Measurements from ENCODE around the gene ASAH2. TPM values are rescaled to one million over a fixed set of nuclear protein-coding genes. Genes with fewer than 3 reads are reported as not detected.

The ASAH2 gene
- total RNA-seq, 3 donors from 2014 or later (not counting 1 experiment from before 2014, with no cell fraction given) = 0.79 to 3.4 (median 2.9) TPM

GRCh38 chr10:50260791-50261281 is 9.5 kb upstream of the ASAH2 start:
- Mint-ChIP-seq H3K9me3 (peaks cover 0 to 2% of the 10 kb centered on the region in 2 donors), H3K27ac (no peak overlapping the region), H3K36me3 (no peaks in the 10 kb centered on the region), H3K4me1 (peaks cover 6 to 14% of the 10 kb centered on the region in 2 donors), H3K4me3 (no peak overlapping the region), H3K27me3 (ENCODE audit: low read depth in 2 of 2) (peaks cover 29 to 39% of the 10 kb centered on the region in 2 donors)
- intact Hi-C loops (cut with micrococcal nuclease) = no loop called here
- no peaks in the 10 kb centered on the region for H3K27me3 ChIP-seq (ENCODE audit: control insufficient read depth, insufficient read depth, low read length)
- H3K36me3 ChIP-seq (ENCODE audit: control insufficient read depth, insufficient read depth, low read length) = no peaks in the 10 kb centered on the region
- peaks cover 2% of the 10 kb centered on the region for H3K4me1 ChIP-seq (ENCODE audit: control insufficient read depth, insufficient read depth, low read length)
- ATAC-seq (peak; percentile 61 to 87 (median 77)), DNase-seq (peak in 1 of 2 donors; percentile 15)
- 0% methylated on average over 2 of the region's 2 CpGs for WGBS (ENCODE audit: insufficient coverage)
- TF ChIP-seq CTCF (IDR thresholded peaks at IDR 0.05) = no peak
- no peak overlapping the region for H3K4me3 ChIP-seq (ENCODE audit: low read length)
- H3K27ac ChIP-seq (ENCODE audit: low read length) = no peak overlapping the region
- no peaks in the 10 kb centered on the region for H3K9me3 ChIP-seq (ENCODE audit: control insufficient read depth, insufficient read depth, low read length)

- H3K4me3 ChIP-seq (ENCODE audit: low read length) = no peak overlapping the region
- DNase-seq = no peak
- no peaks in the 10 kb centered on the region for H3K9me3 Mint-ChIP-seq
- H3K36me3 Mint-ChIP-seq = no peaks in the 10 kb centered on the region
- H3K27ac ChIP-seq (ENCODE audit: low read length) = no peak overlapping the region
- ATAC-seq = no peak
- H3K4me1 ChIP-seq (ENCODE audit: control insufficient read depth, insufficient read depth, low read length) = no peaks in the 10 kb centered on the region
- peaks cover 21 to 52% of the 10 kb centered on the region in 2 donors for H3K27me3 Mint-ChIP-seq (ENCODE audit: low read depth in 2 of 2)
- peaks cover 3% of the 10 kb centered on the region for H3K27me3 ChIP-seq (ENCODE audit: control insufficient read depth, insufficient read depth, low read length)
- intact Hi-C loops (cut with micrococcal nuclease) = no loop called here
- no peak overlapping the region for H3K4me3 Mint-ChIP-seq
- no peak for TF ChIP-seq CTCF (IDR thresholded peaks at IDR 0.05)
- no peaks in the 10 kb centered on the region for H3K9me3 ChIP-seq (ENCODE audit: control insufficient read depth, insufficient read depth, low read length)
- H3K36me3 ChIP-seq (ENCODE audit: control insufficient read depth, insufficient read depth, low read length) = no peaks in the 10 kb centered on the region
- no CpG with 5 or more reads among the region's 2 CpGs for WGBS (ENCODE audit: insufficient coverage)
- H3K27ac Mint-ChIP-seq = no peak overlapping the region
- H3K4me1 Mint-ChIP-seq = no peaks in the 10 kb centered on the region
Observed at GRCh38 chr10:50254479-50254878, 3.2 kb upstream of the ASAH2 start.

GRCh38 chr10:50250096-50250854 is 1.0 kb downstream of the ASAH2 start:
- intact Hi-C loops (cut with micrococcal nuclease) = no loop called here
- Mint-ChIP-seq H3K4me3 (no peak overlapping the region), H3K36me3 (no peaks in the 10 kb centered on the region), H3K9me3 (no peaks in the 10 kb centered on the region), H3K27ac (no peak overlapping the region), H3K4me1 (no peaks in the 10 kb centered on the region), H3K27me3 (ENCODE audit: low read depth in 2 of 2) (peaks cover 21 to 37% of the 10 kb centered on the region in 2 donors)
- 100% methylated on average over 1 of the region's 2 CpGs for whole genome bisulfite sequencing (ENCODE audit: insufficient coverage)
- TF ChIP-seq CTCF (IDR thresholded peaks at IDR 0.05) = no peak
- Histone ChIP-seq H3K27me3 (ENCODE audit: control insufficient read depth, insufficient read depth, low read length) (peaks cover 3% of the 10 kb centered on the region), H3K4me3 (ENCODE audit: low read length) (no peak overlapping the region), H3K36me3 (ENCODE audit: control insufficient read depth, insufficient read depth, low read length) (no peaks in the 10 kb centered on the region), H3K27ac (ENCODE audit: low read length) (no peak overlapping the region), H3K4me1 (ENCODE audit: control insufficient read depth, insufficient read depth, low read length) (no peaks in the 10 kb centered on the region), H3K9me3 (ENCODE audit: control insufficient read depth, insufficient read depth, low read length) (no peaks in the 10 kb centered on the region)
- ATAC-seq (no peak), DNase-seq (no peak)

Data from natural killer cell (primary cell).